IPS-NIHi11 (cell line): ENCODE results near the gene C9orf153.
"Not testable (repeated sequence)": the region's sequence is repeated elsewhere in the genome, so short reads cannot be mapped to it uniquely, and the experiment has no call there.

Experiments
- DNase-seq: peaks from one replicate; pipeline ENCODE4 v3.0.0; 2012; ENCODE audit warnings: mixed read lengths, low spot score

The C9orf153 gene

GRCh38 chr9:86259557-86259956, at the start of gene C9orf153:
C9orf153 (minus strand) TSS chr9:86259657; CDS start chr9:86229603, 30,054 bp downstream.
- DNase-seq: no peak

- DNase-seq: no peak
These were observed 49.2 kb upstream of the C9orf153 start for GRCh38 chr9:86308687-86309086.

- DNase-seq: no peak
These were observed 44.8 kb upstream of the C9orf153 start for GRCh38 chr9:86304236-86304730.

- peak; percentile 25 for DNase-seq
These were observed 44.0 kb upstream of the C9orf153 start for GRCh38 chr9:86303316-86303975.

- DNase-seq: no peak
These were observed 42.2 kb upstream of the C9orf153 start for GRCh38 chr9:86301686-86302085.

- DNase-seq: no peak
These were observed 41.2 kb upstream of the C9orf153 start for GRCh38 chr9:86300701-86301100.

- no peak for DNase-seq
These were observed 39.4 kb upstream of the C9orf153 start for GRCh38 chr9:86298873-86299272.

GRCh38 chr9:86290341-86290740, 30.9 kb upstream of the C9orf153 start:
- not testable (repeated sequence) for DNase-seq

GRCh38 chr9:86288499-86289198, 29.2 kb upstream of the C9orf153 start:
- DNase-seq: no peak

- peak; percentile 29 for DNase-seq
These were observed 27.6 kb upstream of the C9orf153 start for GRCh38 chr9:86287013-86287412.

- no peak for DNase-seq
These were observed 26.8 kb upstream of the C9orf153 start for GRCh38 chr9:86286278-86286677.

- no peak for DNase-seq
These were observed 25.8 kb upstream of the C9orf153 start for GRCh38 chr9:86285261-86285660.

GRCh38 chr9:86282979-86283535, 23.6 kb upstream of the C9orf153 start:
- no peak for DNase-seq

GRCh38 chr9:86282077-86282978, 22.9 kb upstream of the C9orf153 start, which contains the start of gene ISCA1:
ISCA1 (minus strand) TSS chr9:86282538; CDS start chr9:86282458, 80 bp downstream.
- DNase-seq: peak; percentile 92

- peak; percentile 30 for DNase-seq
These were observed 22.2 kb upstream of the C9orf153 start for GRCh38 chr9:86281593-86282076.

- DNase-seq: no peak
These were observed 21.1 kb upstream of the C9orf153 start for GRCh38 chr9:86280580-86280979.

- DNase-seq: no peak
These were observed 20.4 kb upstream of the C9orf153 start for GRCh38 chr9:86279839-86280238.

GRCh38 chr9:86277072-86277471, 17.6 kb upstream of the C9orf153 start:
- DNase-seq: no peak

GRCh38 chr9:86275962-86276361, 16.5 kb upstream of the C9orf153 start:
- no peak for DNase-seq

- no peak for DNase-seq
These were observed 15.6 kb upstream of the C9orf153 start for GRCh38 chr9:86274821-86275643.

- no peak for DNase-seq
These were observed 12.8 kb upstream of the C9orf153 start for GRCh38 chr9:86272221-86272620.
